ENCODE results near the gene MKI67. TPM values are rescaled to one million over a fixed set of nuclear protein-coding genes. Genes with fewer than 3 reads are reported as not detected.

Gene MKI67
- total RNA-seq, 1 experiment from 2014 or later = 151 TPM

GRCh38 chr10:128051548-128051947 is 74.7 kb downstream of the MKI67 start:
- in situ Hi-C loops (cut with HindIII; ENCODE audit: low pct_unique_long_range_greater_than_20kb, low sequenced_read_pairs) (no loop called here), intact Hi-C loops (cut with micrococcal nuclease; ENCODE audit: unreplicated experiment) (no loop called here)
- Histone ChIP-seq H3K27me3 (ENCODE audit: control insufficient read depth, insufficient read depth, low read length) (no peaks in the 10 kb centered on the region), H3K9me3 (ENCODE audit: control insufficient read depth, insufficient read depth, low read depth, low read length) (no peaks in the 10 kb centered on the region), H3K4me1 (ENCODE audit: control insufficient read depth, insufficient read depth, low read length) (no peaks in the 10 kb centered on the region), H3K27ac (ENCODE audit: low read length) (no peak overlapping the region), H3K36me3 (ENCODE audit: control insufficient read depth, insufficient read depth, low read length) (no peaks in the 10 kb centered on the region), H3K4me3 (ENCODE audit: low read depth in 2 of 2, low read length in 2 of 2) (no peak overlapping the region)
- no peak for TF ChIP-seq POLR2AphosphoS5 (IDR thresholded peaks at IDR 0.05; ENCODE audit: low read depth, low read length)
- no peak for TF ChIP-seq SIN3A (IDR thresholded peaks at IDR 0.05; ENCODE audit: borderline replicate concordance, insufficient read depth, low read depth, low read length)
- TF ChIP-seq REST (IDR thresholded peaks at IDR 0.05; ENCODE audit: insufficient read depth in 1 of 2, low read depth in 2 of 2, low read length in 1 of 2) = no peak
- no peak for TF ChIP-seq TCF7L2 (IDR thresholded peaks at IDR 0.05; ENCODE audit: low read depth, low read length)
- TF ChIP-seq CTCF (IDR thresholded peaks at IDR 0.05) = no peak
- ATAC-seq (no peak), DNase-seq (ENCODE audit: low read depth, low spot score) (no peak)
- CTCF ChIA-PET = no interaction called here
- POLR2A ChIA-PET = no interaction called here
- no TSS peak for BruUV-seq (replicated peaks)

DNA sequence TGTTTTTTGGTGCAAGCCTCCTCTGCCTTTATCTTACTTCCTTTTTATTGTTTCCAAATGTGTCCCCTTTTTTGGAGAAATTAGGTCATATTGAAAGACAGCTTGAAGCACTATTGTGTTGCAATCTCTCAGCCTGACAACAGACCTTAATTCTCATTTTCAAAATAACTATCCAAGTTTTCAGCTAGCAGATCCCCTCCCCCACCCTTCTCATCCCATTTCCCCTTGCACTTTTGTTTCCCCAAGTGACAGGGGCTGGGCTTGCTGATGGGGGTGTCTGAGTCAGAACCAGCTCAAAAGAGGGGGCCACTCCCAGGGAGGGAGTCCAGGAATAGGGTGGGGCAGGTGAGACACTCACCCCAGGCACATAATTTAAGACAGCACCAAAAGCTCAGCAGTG is 75.3 kb downstream of the MKI67 start:
- in situ Hi-C loops (cut with HindIII; ENCODE audit: low pct_unique_long_range_greater_than_20kb, low sequenced_read_pairs) (no loop called here), intact Hi-C loops (cut with micrococcal nuclease; ENCODE audit: unreplicated experiment) (no loop called here)
- ATAC-seq = no peak
- Histone ChIP-seq H3K27me3 (ENCODE audit: control insufficient read depth, insufficient read depth, low read length) (no peaks in the 10 kb centered on the region), H3K4me1 (ENCODE audit: control insufficient read depth, insufficient read depth, low read length) (no peaks in the 10 kb centered on the region), H3K4me3 (ENCODE audit: low read depth in 2 of 2, low read length in 2 of 2) (no peak overlapping the region), H3K27ac (ENCODE audit: low read length) (no peak overlapping the region), H3K9me3 (ENCODE audit: control insufficient read depth, insufficient read depth, low read depth, low read length) (no peaks in the 10 kb centered on the region), H3K36me3 (ENCODE audit: control insufficient read depth, insufficient read depth, low read length) (no peaks in the 10 kb centered on the region)
- TF ChIP-seq TCF7L2 (IDR thresholded peaks at IDR 0.05; ENCODE audit: low read depth, low read length) = no peak
- no peak for TF ChIP-seq REST (IDR thresholded peaks at IDR 0.05; ENCODE audit: insufficient read depth in 1 of 2, low read depth in 2 of 2, low read length in 1 of 2)
- TF ChIP-seq POLR2AphosphoS5 (IDR thresholded peaks at IDR 0.05; ENCODE audit: low read depth, low read length) = no peak
- no peak for TF ChIP-seq CTCF (IDR thresholded peaks at IDR 0.05)
- TF ChIP-seq SIN3A (IDR thresholded peaks at IDR 0.05; ENCODE audit: borderline replicate concordance, insufficient read depth, low read depth, low read length) = no peak
- no TSS peak for BruUV-seq (replicated peaks)
- ChIA-PET POLR2A (no interaction called here), CTCF (interaction anchor here (0.6 kb wide), 1 partner anchor 15 kb away, joined by 3 read pairs; no protein-coding TSS in a partner anchor)
- no peak for DNase-seq (ENCODE audit: low read depth, low spot score)

Measured in Panc1 (cell line).